NT2/D1 (cell line): Measurements from ENCODE around the gene CACFD1.

ENCODE experiments used
- SUZ12 ChIP-seq: IDR thresholded peaks from 2 replicates; pipeline ENCODE4 v1.6.1; 2011; ENCODE audit not compliant: insufficient read length, insufficient read depth; ENCODE audit errors: extremely low read depth
- YY1 ChIP-seq: IDR thresholded peaks from 2 replicates; pipeline ENCODE4 v1.6.1; 2011; ENCODE audit not compliant: insufficient read length, insufficient read depth

DNA sequence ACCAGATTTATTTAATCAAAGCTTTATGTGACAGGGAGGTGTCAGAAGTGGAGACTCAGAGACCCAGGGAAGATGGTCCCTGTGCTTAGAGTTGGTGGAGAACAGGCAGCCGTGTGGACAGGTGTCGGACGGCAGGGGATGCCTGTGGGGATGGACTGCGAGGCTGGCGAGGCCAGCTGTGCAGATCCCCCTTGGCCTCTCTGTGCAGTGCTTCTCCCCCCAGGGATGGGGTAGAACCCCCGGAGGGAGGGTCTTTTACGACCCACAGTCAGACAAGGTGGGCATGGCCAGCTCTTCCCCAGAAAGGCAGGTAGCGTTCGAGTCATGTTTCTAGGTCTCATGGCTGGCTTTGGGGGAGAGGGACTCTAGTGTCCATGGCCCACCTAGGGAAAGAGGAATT, 23.8 kb downstream of the CACFD1 start:
- TF ChIP-seq SUZ12 (no peak), YY1 (no peak)
